ENCODE data around the gene CAB39.

Gene CAB39

GRCh38 chr2:230774348-230774951 lies 61.8 kb downstream of the CAB39 start:
- H3K4me3 Mint-ChIP-seq = peak overlapping the region; percentile 20
- peaks cover 26% of the 10 kb centered on the region for H3K36me3 Mint-ChIP-seq
- no peaks in the 10 kb centered on the region for H3K9me3 Mint-ChIP-seq
- H3K27me3 Mint-ChIP-seq = no peaks in the 10 kb centered on the region
- H3K27ac Mint-ChIP-seq = no peak overlapping the region
- peaks cover 93% of the 10 kb centered on the region for H3K4me1 Mint-ChIP-seq

GRCh38 chr2:230775737-230776136 lies 63.1 kb downstream of the CAB39 start:
- H3K9me3 Mint-ChIP-seq = no peaks in the 10 kb centered on the region
- H3K4me1 Mint-ChIP-seq = peaks cover 95% of the 10 kb centered on the region
- no peak overlapping the region for H3K4me3 Mint-ChIP-seq
- H3K27me3 Mint-ChIP-seq = no peaks in the 10 kb centered on the region
- H3K27ac Mint-ChIP-seq = peak overlapping the region; percentile 76
- H3K36me3 Mint-ChIP-seq = peaks cover 29% of the 10 kb centered on the region

- H3K4me3 Mint-ChIP-seq = peak overlapping the region; percentile 47
- H3K27me3 Mint-ChIP-seq = no peaks in the 10 kb centered on the region
- H3K36me3 Mint-ChIP-seq = peaks cover 34% of the 10 kb centered on the region
- H3K27ac Mint-ChIP-seq = peak overlapping the region; percentile 85
- H3K9me3 Mint-ChIP-seq = no peaks in the 10 kb centered on the region
- peaks cover 93% of the 10 kb centered on the region for H3K4me1 Mint-ChIP-seq
Measured at GRCh38 chr2:230777721-230778120, 65.1 kb downstream of the CAB39 start.

GRCh38 chr2:230778350-230779063 lies 65.9 kb downstream of the CAB39 start:
- Mint-ChIP-seq H3K36me3 (peaks cover 28% of the 10 kb centered on the region), H3K27me3 (no peaks in the 10 kb centered on the region), H3K4me1 (peaks cover 90% of the 10 kb centered on the region), H3K27ac (peak overlapping the region; percentile 85), H3K4me3 (peak overlapping the region; percentile 47), H3K9me3 (no peaks in the 10 kb centered on the region)

DNA sequence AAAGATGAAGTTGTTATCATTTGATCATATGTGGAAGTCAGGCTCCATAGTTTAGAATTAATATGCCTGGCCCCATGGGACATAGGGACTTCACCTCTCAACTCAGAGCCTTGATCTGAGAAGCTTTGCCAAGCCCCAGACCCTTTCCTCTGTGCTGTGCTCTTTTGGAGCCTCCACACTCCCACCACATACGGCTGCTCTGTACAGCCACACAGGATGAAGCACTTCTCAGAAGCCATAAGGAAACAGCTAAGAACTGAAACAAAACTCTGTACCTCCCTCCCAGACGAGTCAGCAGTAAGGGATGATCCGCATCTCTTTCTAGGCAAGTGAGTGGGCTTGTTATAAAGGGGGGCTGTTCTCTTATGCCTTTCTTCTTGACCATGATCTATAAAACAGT lies 66.5 kb downstream of the CAB39 start:
- Mint-ChIP-seq H3K9me3 (no peaks in the 10 kb centered on the region), H3K4me3 (peak overlapping the region; percentile 47), H3K4me1 (peaks cover 89% of the 10 kb centered on the region), H3K27ac (peak overlapping the region; percentile 89), H3K36me3 (peaks cover 32% of the 10 kb centered on the region), H3K27me3 (no peaks in the 10 kb centered on the region)

DNA sequence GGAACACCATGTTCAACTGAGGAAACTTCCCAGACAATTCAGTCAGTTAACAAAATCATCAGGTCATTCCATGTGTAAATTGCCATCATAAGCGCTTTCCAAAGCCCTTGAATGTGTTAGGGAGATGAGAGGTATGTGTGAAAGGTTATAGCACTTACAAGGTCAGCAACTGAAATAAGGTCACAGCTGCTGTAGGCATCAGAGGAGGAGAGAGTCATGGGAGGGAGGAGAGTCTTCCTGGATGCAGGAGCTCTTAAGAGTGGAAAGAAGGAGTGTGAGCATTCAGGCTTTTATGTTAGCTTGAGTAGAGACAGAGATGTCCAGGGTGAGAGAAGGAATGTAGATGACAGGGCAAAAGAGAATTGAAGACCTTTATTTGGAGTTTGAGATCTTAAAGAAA lies 67.0 kb downstream of the CAB39 start:
- Mint-ChIP-seq H3K4me3 (peak overlapping the region; percentile 47), H3K9me3 (no peaks in the 10 kb centered on the region), H3K27ac (peak overlapping the region; percentile 89), H3K27me3 (no peaks in the 10 kb centered on the region), H3K36me3 (peaks cover 35% of the 10 kb centered on the region), H3K4me1 (peaks cover 90% of the 10 kb centered on the region)

- Mint-ChIP-seq H3K36me3 (peaks cover 37% of the 10 kb centered on the region), H3K27me3 (no peaks in the 10 kb centered on the region), H3K27ac (peak overlapping the region; percentile 75), H3K9me3 (no peaks in the 10 kb centered on the region), H3K4me3 (peak overlapping the region; percentile 48), H3K4me1 (peaks cover 85% of the 10 kb centered on the region)
Measured at GRCh38 chr2:230781130-230781797, 68.6 kb downstream of the CAB39 start.

- no peaks in the 10 kb centered on the region for H3K27me3 Mint-ChIP-seq
- peaks cover 75% of the 10 kb centered on the region for H3K4me1 Mint-ChIP-seq
- H3K4me3 Mint-ChIP-seq = no peak overlapping the region
- peaks cover 50% of the 10 kb centered on the region for H3K36me3 Mint-ChIP-seq
- no peak overlapping the region for H3K27ac Mint-ChIP-seq
- peaks cover 7% of the 10 kb centered on the region for H3K9me3 Mint-ChIP-seq
Measured at GRCh38 chr2:230783101-230783500, 70.5 kb downstream of the CAB39 start.

DNA sequence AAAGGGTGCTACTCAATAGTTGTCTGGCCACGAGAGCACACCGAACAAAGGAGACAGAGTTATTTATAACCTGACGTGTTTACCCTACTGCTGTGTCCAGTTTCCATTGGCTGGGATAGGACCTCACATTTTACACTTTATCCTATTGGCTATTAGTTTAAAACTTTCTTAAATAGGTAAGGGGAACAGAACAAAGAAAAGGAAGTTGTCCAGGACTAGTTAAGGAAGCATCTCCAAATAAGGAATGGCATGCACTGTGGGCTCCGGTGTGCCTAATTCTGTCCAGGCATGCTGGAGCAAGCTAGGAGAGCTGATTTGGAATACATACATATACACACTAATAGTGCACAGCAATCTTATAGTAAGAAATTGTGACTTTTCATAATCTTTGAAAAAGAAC lies 72.2 kb downstream of the CAB39 start:
- no peak overlapping the region for H3K4me3 Mint-ChIP-seq
- H3K27ac Mint-ChIP-seq = peak overlapping the region; percentile 56
- H3K9me3 Mint-ChIP-seq = peaks cover 12% of the 10 kb centered on the region
- peaks cover 72% of the 10 kb centered on the region for H3K4me1 Mint-ChIP-seq
- peaks cover 55% of the 10 kb centered on the region for H3K36me3 Mint-ChIP-seq
- no peaks in the 10 kb centered on the region for H3K27me3 Mint-ChIP-seq

DNA sequence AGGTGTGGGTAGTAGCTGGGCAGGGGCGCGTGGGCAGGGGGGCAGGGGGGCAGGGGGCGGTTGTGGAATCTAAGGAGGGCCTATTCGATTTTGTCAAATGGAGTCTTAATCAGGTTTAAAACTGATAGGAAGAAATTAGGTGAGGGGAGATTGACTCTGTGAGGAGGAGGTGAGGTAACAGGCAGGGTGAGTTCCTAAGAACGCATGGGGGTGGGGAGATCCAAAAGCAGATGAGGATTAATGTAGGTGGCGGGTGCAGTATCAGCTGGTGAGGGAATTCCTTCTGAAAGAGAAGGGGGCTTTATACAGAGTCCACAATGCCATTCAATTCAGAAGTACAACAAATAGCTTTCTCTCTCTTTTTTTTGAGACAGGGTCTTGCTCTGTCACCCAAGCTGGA lies 72.7 kb downstream of the CAB39 start:
- H3K4me3 Mint-ChIP-seq = no peak overlapping the region
- peak overlapping the region; percentile 56 for H3K27ac Mint-ChIP-seq
- peaks cover 72% of the 10 kb centered on the region for H3K4me1 Mint-ChIP-seq
- H3K9me3 Mint-ChIP-seq = peaks cover 12% of the 10 kb centered on the region
- H3K27me3 Mint-ChIP-seq = no peaks in the 10 kb centered on the region
- peaks cover 56% of the 10 kb centered on the region for H3K36me3 Mint-ChIP-seq

- Mint-ChIP-seq H3K9me3 (peaks cover 12% of the 10 kb centered on the region), H3K36me3 (peaks cover 58% of the 10 kb centered on the region), H3K4me3 (no peak overlapping the region), H3K4me1 (peaks cover 72% of the 10 kb centered on the region), H3K27ac (peak overlapping the region; percentile 82), H3K27me3 (no peaks in the 10 kb centered on the region)
Measured at GRCh38 chr2:230787101-230787500, 74.5 kb downstream of the CAB39 start.

- Mint-ChIP-seq H3K27me3 (no peaks in the 10 kb centered on the region), H3K36me3 (peaks cover 67% of the 10 kb centered on the region), H3K27ac (peak overlapping the region; percentile 88), H3K9me3 (peaks cover 12% of the 10 kb centered on the region), H3K4me1 (peaks cover 76% of the 10 kb centered on the region), H3K4me3 (no peak overlapping the region)
Measured at GRCh38 chr2:230788554-230789175, 76.0 kb downstream of the CAB39 start.

- Mint-ChIP-seq H3K4me1 (peaks cover 70% of the 10 kb centered on the region), H3K27ac (peak overlapping the region; percentile 81), H3K4me3 (no peak overlapping the region), H3K27me3 (no peaks in the 10 kb centered on the region), H3K36me3 (peaks cover 62% of the 10 kb centered on the region), H3K9me3 (peaks cover 12% of the 10 kb centered on the region)
Measured at GRCh38 chr2:230790981-230791380, 78.3 kb downstream of the CAB39 start.

- peaks cover 60% of the 10 kb centered on the region for H3K4me1 Mint-ChIP-seq
- H3K36me3 Mint-ChIP-seq = peaks cover 42% of the 10 kb centered on the region
- H3K27ac Mint-ChIP-seq = no peak overlapping the region
- no peaks in the 10 kb centered on the region for H3K27me3 Mint-ChIP-seq
- H3K4me3 Mint-ChIP-seq = peak overlapping the region; percentile 75
- H3K9me3 Mint-ChIP-seq = peaks cover under 1% of the 10 kb centered on the region
Measured at GRCh38 chr2:230793572-230794359, 81.1 kb downstream of the CAB39 start.

DNA sequence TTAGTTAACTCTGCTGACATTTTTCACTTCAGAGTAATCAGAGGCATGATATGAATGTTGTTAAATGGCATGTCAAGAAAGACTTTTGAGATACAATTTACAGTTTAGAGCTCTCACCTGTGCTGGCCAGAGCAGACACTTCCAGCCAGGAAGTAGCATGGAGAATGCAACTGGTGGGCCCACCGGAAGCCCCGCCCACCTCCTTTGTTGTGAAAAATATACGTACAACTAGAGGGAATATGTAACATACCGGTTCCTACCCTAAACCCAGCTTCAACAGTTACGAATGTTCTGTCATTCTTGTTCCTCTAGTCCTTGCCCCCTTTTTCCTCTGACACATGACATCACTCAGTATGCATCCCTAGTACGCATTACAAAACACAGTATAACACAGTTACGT lies 81.9 kb downstream of the CAB39 start:
- Mint-ChIP-seq H3K9me3 (no peaks in the 10 kb centered on the region), H3K36me3 (peaks cover 37% of the 10 kb centered on the region), H3K4me3 (peak overlapping the region; percentile 75), H3K27me3 (no peaks in the 10 kb centered on the region), H3K4me1 (peaks cover 52% of the 10 kb centered on the region), H3K27ac (no peak overlapping the region)

All from activated naive CD4-positive, alpha-beta T cell treated with anti-CD3 and anti-CD28 coated beads, Interleukin-2, amount 50 U/mL, for 24 hours (primary cell).